Measurements from ENCODE around the gene TMEM187.

TMEM187 gene

GRCh38 chrX:153955228-153955732 lies 17.3 kb upstream of the TMEM187 start:
- no peak for DNase-seq

- no peak for DNase-seq
Observed at GRCh38 chrX:153956044-153956907, 16.3 kb upstream of the TMEM187 start.

- no peak for DNase-seq
Observed at GRCh38 chrX:153957224-153957623, 15.3 kb upstream of the TMEM187 start.

GRCh38 chrX:153958605-153959004 lies 13.9 kb upstream of the TMEM187 start:
- DNase-seq: no peak

- DNase-seq: no peak
Observed at GRCh38 chrX:153959649-153960048, 12.9 kb upstream of the TMEM187 start.

- no peak for DNase-seq
Observed at GRCh38 chrX:153960077-153960476, 12.5 kb upstream of the TMEM187 start.

GRCh38 chrX:153960786-153961185 lies 11.8 kb upstream of the TMEM187 start:
- DNase-seq: no peak

- no peak for DNase-seq
Observed at GRCh38 chrX:153961292-153961691, 11.3 kb upstream of the TMEM187 start.

GRCh38 chrX:153963546-153963945 lies 9.0 kb upstream of the TMEM187 start:
- no peak for DNase-seq

GRCh38 chrX:153964105-153964504 lies 8.4 kb upstream of the TMEM187 start:
- DNase-seq: no peak

- DNase-seq: no peak
Observed at GRCh38 chrX:153965406-153965805, 7.1 kb upstream of the TMEM187 start.

GRCh38 chrX:153966283-153966688 lies 6.3 kb upstream of the TMEM187 start:
- DNase-seq: no peak

GRCh38 chrX:153966841-153967535 lies 5.6 kb upstream of the TMEM187 start:
- peak; percentile 2 for DNase-seq

- peak; percentile 66 for DNase-seq
Observed at GRCh38 chrX:153967536-153968224, 4.9 kb upstream of the TMEM187 start.

- DNase-seq: peak; percentile 2
Observed at GRCh38 chrX:153968255-153968654, 4.3 kb upstream of the TMEM187 start.

- DNase-seq: peak; percentile 8
Observed at GRCh38 chrX:153968754-153969124, 3.8 kb upstream of the TMEM187 start.

GRCh38 chrX:153969125-153969903 lies 3.2 kb upstream of the TMEM187 start:
- DNase-seq: peak; percentile 5

GRCh38 chrX:153969904-153970356 lies 2.6 kb upstream of the TMEM187 start:
- DNase-seq: peak; percentile 10

GRCh38 chrX:153970357-153971123 lies 2.0 kb upstream of the TMEM187 start:
- DNase-seq: peak; percentile 12

- peak; percentile 92 for DNase-seq
Observed at GRCh38 chrX:153971124-153971449, 1.5 kb upstream of the TMEM187 start.

- peak; percentile 91 for DNase-seq
Observed at GRCh38 chrX:153971450-153972367, 845 bp upstream of the TMEM187 start, which contains the start of gene HCFC1. Gene HCFC1, minus strand, starts transcription at chrX:153971818. Its CDS starts 978 bp downstream, at chrX:153970840.
